Epithelial cell of alveolus of lung (primary cell): ENCODE measurements around the gene UBE2V1. TPM values are rescaled to one million over a fixed set of nuclear protein-coding genes. Genes with fewer than 3 reads are reported as not detected.

ENCODE experiments used
- total RNA-seq: library from RNA; depleted of rRNA; stranded (reverse); fragments of >200 nt; gene quantifications from 2 replicates; pipeline ENCODE4 v1.2.1, GENCODE V29; 2015

The UBE2V1 gene
- 59.2 and 73.6 TPM in 2 replicates for total RNA-seq

DNA sequence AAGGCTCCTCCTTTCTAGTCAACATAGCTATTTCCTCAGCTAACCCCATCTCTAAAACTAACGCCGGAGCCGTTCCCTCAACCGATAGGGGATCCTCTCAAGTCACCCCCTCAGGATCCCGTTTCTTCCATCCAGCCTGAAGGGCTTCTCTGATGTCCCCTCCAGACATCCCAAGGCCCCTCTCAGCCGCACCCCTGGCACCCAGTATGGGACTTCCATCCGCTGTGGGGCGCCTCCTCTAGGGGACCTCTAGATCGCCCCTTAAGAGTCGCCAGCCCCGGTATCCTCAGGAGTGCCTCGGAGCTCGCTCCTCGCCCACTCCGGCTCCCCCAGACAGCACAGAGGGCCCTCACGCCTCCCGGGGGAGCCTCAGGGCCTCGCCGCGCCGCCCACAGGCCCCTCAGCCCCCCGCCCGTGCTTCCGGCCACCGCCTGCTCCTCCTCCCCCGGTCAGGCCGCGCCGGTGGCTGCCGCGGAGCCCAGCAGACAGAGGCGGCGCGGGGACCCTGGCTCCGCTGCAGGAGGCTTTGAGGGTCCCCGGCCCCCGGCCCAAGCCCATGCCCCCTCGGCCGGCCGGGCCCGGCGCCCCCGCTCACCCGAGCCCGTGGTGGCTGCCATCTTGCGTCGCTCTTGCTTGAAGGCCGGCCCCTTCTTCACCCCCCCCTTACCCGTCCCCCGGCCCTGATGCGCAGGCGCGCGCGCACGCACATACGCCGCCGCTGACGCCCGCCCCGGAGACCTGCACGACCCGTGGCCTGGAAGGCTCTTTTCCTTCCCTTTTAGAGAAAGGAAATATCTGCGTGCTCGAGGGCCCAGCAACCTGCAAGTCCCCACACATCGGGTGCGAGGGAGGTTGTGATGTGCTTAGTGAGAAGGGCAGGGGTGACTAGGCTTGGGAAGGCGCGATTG is at the start of gene UBE2V1:
Gene UBE2V1 (minus strand): TSS at position 639 of the 908 bp plus-strand sequence. CDS start 22 bp downstream, at position 617.

DNA sequence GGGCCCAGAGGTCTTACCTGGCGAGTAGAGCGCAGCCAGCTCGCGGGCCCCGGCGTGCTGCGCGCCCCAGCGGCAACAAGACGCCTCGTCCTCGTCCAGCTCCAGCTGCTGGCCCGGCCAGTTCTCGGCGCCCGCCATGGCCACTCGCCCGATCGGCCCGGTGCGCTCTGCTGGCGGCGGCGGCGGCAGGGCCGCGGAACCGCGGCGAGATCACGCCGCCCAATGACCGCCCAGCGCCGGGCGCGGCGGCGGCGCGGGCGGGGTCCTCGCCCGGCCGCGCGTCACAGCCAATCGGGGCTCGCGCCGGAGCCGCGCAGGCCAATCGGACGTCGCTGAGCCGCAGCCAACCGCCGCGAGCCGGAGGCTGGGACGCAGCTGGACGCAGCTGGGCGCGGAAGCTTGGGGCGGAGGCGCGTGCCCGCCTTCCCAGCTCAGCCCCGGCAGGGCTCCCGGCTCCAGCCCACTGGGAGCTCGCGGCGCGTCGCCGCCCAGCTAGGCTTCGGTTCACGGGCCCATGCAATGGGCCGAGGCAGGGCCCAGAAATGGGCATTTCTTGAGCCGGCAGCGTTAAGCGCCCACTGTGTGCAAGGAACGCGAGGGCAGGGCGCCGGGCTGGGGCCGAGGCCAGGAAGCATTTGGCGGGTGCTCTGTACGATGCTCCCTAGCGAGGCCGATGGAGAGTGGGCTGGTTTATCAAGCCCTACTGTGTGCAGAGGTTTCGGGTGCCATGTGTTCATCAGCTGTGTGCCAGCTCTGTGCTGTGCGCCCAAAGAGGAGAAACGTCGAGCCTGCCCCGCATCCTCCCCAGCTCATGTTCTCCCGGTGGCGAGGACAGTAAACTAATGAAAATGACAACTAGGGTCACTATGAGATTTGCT is 40.8 kb upstream of the UBE2V1 start, which contains the start of gene PEDS1:
Gene PEDS1 (minus strand): TSS at position 224 of the 878 bp plus-strand sequence. CDS start 86 bp downstream, at position 138.

Other genes starting within 250 kb of the UBE2V1 start
- 2.6 and 3.5 TPM in 2 replicates for gene SPATA2, start 197.6 kb downstream of the UBE2V1 start, total RNA-seq
- gene RNF114, start 176.8 kb downstream of the UBE2V1 start, total RNA-seq, result 102 and 130 TPM in 2 replicates
- gene SNAI1, start 130.2 kb downstream of the UBE2V1 start, total RNA-seq, result 11.7 and 12.4 TPM in 2 replicates
- 37.0 and 41.1 TPM in 2 replicates for gene PEDS1, start 40.6 kb upstream of the UBE2V1 start, total RNA-seq
- gene CEBPB, start 77.7 kb upstream of the UBE2V1 start, total RNA-seq, result 101 and 226 TPM in 2 replicates